Stimulated activated CD4-positive, alpha-beta T cell treated with anti-CD3 and anti-CD28 coated beads, Interleukin-2, amount 100 ng/mL, for 24 hours (primary cell): ENCODE results near the gene RBM43.
"Not testable (repeated sequence)": the region's sequence is repeated elsewhere in the genome, so short reads cannot be mapped to it uniquely, and the experiment has no call there.

Experiments used
- DNase-seq, 2 donors: peaks; one replicate each; pipeline ENCODE4 v3.0.0-alpha.2; 2020

Gene RBM43

GRCh38 chr2:151267537-151267936 is 5.9 kb upstream of the RBM43 start:
- DNase-seq: no peak

- DNase-seq: no peak
Measured at GRCh38 chr2:151265991-151266390, 4.3 kb upstream of the RBM43 start.

- no peak for DNase-seq
Measured at GRCh38 chr2:151264157-151264825, 2.6 kb upstream of the RBM43 start.

GRCh38 chr2:151262629-151263028 is 966 bp upstream of the RBM43 start:
- DNase-seq: no peak

GRCh38 chr2:151261977-151262291 is 271 bp upstream of the RBM43 start:
- no peak for DNase-seq

- DNase-seq: no peak
Measured at GRCh38 chr2:151260573-151261230, 961 bp downstream of the RBM43 start.

- no peak for DNase-seq
Measured at GRCh38 chr2:151258121-151258520, 3.5 kb downstream of the RBM43 start.

- no peak for DNase-seq
Measured at GRCh38 chr2:151252646-151253045, 9.0 kb downstream of the RBM43 start.

GRCh38 chr2:151251012-151251411 is 10.7 kb downstream of the RBM43 start:
- no peak for DNase-seq

GRCh38 chr2:151247432-151247831 is 14.2 kb downstream of the RBM43 start:
- DNase-seq: no peak

GRCh38 chr2:151246152-151246551 is 15.5 kb downstream of the RBM43 start:
- no peak for DNase-seq

GRCh38 chr2:151243468-151243867 is 18.2 kb downstream of the RBM43 start:
- no peak for DNase-seq

GRCh38 chr2:151241224-151241623 is 20.4 kb downstream of the RBM43 start:
- DNase-seq: no peak

GRCh38 chr2:151240433-151240832 is 21.2 kb downstream of the RBM43 start:
- no peak for DNase-seq

- DNase-seq: no peak
Measured at GRCh38 chr2:151239624-151240023, 22.0 kb downstream of the RBM43 start.

GRCh38 chr2:151238527-151239487 is 22.9 kb downstream of the RBM43 start:
- peak; percentile 20 to 41 for DNase-seq

- DNase-seq: peak; percentile 7 to 27
Measured at GRCh38 chr2:151237422-151238025, 24.1 kb downstream of the RBM43 start.

GRCh38 chr2:151233760-151234159 is 27.9 kb downstream of the RBM43 start:
- not testable (repeated sequence) for DNase-seq

- not testable (repeated sequence) for DNase-seq
Measured at GRCh38 chr2:151233288-151233687, 28.4 kb downstream of the RBM43 start.

- DNase-seq: no peak
Measured at GRCh38 chr2:151230627-151231140, 31.0 kb downstream of the RBM43 start.

GRCh38 chr2:151228847-151229512 is 32.7 kb downstream of the RBM43 start:
- no peak for DNase-seq

- DNase-seq: no peak
Measured at GRCh38 chr2:151217343-151217742, 44.3 kb downstream of the RBM43 start.
